ENCODE data around the gene HDHD2. TPM values are rescaled to one million over a fixed set of nuclear protein-coding genes. Genes with fewer than 3 reads are reported as not detected.

HDHD2 gene
- total and polyA plus RNA-seq, 2 of the 13 experiments (the other 11 are each of a cell fraction or from before 2014, with no cell fraction given) = 10.2 to 34.7 TPM

GRCh38 chr18:47175898-47176575, 25.7 kb upstream of the HDHD2 start, which contains the start of gene IER3IP1 (continued):
- TF ChIP-seq ZBTB44 (CRISPR knock-in tag; IDR thresholded peaks at IDR 0.05) = no peak
- no peak for TF ChIP-seq TBP (CRISPR knock-in tag; IDR thresholded peaks at IDR 0.05)
- peak; percentile 68 for TF ChIP-seq MEIS2 (CRISPR knock-in tag; IDR thresholded peaks at IDR 0.05)
- peak; percentile 17 for TF ChIP-seq XRCC5 (optimal IDR thresholded peaks at IDR 0.05; ENCODE audit: low read length)
- TF ChIP-seq ZMAT3 (CRISPR knock-in tag; conservative IDR thresholded peaks at IDR 0.05) = 0 out of 2 replicates have a peak, but pooled peaks have one; percentile 61
- no peak for TF ChIP-seq ZNF740 (CRISPR knock-in tag; IDR thresholded peaks at IDR 0.05)
- no peak for TF ChIP-seq ZFP41 (CRISPR knock-in tag; IDR thresholded peaks at IDR 0.05; ENCODE audit: borderline replicate concordance)
- TF ChIP-seq SAP130 (CRISPR knock-in tag; IDR thresholded peaks at IDR 0.05; ENCODE audit: low read depth) = peak; percentile 92
- no peak for TF ChIP-seq ZNF616 (CRISPR knock-in tag; IDR thresholded peaks at IDR 0.05; ENCODE audit: low read depth)
- TF ChIP-seq SP5 (CRISPR knock-in tag; IDR thresholded peaks at IDR 0.05; ENCODE audit: borderline replicate concordance, low read depth) = peak; percentile 20; the same call in 1 of the 2 replicates
- TF ChIP-seq ZFP1 (CRISPR knock-in tag; IDR thresholded peaks at IDR 0.05) = 0 out of 2 replicates have a peak, but pooled peaks have one; percentile 45
- no peak; the same call in none of the 2 replicates for TF ChIP-seq TP53 (CRISPR knock-in tag; conservative IDR thresholded peaks at IDR 0.05)
- TF ChIP-seq ATM (IDR thresholded peaks at IDR 0.05; ENCODE audit: borderline replicate concordance) = no peak
- TF ChIP-seq RNF219 (CRISPR knock-in tag; IDR thresholded peaks at IDR 0.05) = no peak
- no peak; the same call in 1 of the 2 replicates for TF ChIP-seq ZFP90 (CRISPR knock-in tag; IDR thresholded peaks at IDR 0.05; ENCODE audit: borderline replicate concordance)
- peak; percentile 84; the same call in 1 of the 2 replicates for TF ChIP-seq KAT8 (CRISPR knock-in tag; IDR thresholded peaks at IDR 0.05)
- no peak for TF ChIP-seq RBM22 (optimal IDR thresholded peaks at IDR 0.05; ENCODE audit: low read length)
- no peak for TF ChIP-seq ZNF234 (CRISPR knock-in tag; conservative IDR thresholded peaks at IDR 0.05)
- no peak for TF ChIP-seq DNMT1 (CRISPR knock-in tag; IDR thresholded peaks at IDR 0.05)
- TF ChIP-seq TEF (CRISPR knock-in tag; IDR thresholded peaks at IDR 0.05) = no peak
- no peak for TF ChIP-seq KLF15 (CRISPR knock-in tag; IDR thresholded peaks at IDR 0.05; ENCODE audit: borderline replicate concordance)
- no peak for TF ChIP-seq ARID2 (CRISPR knock-in tag; IDR thresholded peaks at IDR 0.05; ENCODE audit: borderline replicate concordance)
- no peak for TF ChIP-seq PAWR (CRISPR knock-in tag; IDR thresholded peaks at IDR 0.05; ENCODE audit: borderline replicate concordance)
- no peak for TF ChIP-seq ZNF253 (CRISPR knock-in tag; IDR thresholded peaks at IDR 0.05; ENCODE audit: borderline replicate concordance)
- peak; percentile 82; the same call in 1 of the 2 replicates for TF ChIP-seq MEIS1 (CRISPR knock-in tag; IDR thresholded peaks at IDR 0.05; ENCODE audit: borderline replicate concordance)
- TF ChIP-seq RXRA (CRISPR knock-in tag; IDR thresholded peaks at IDR 0.05) = peak; percentile 65
- no peak for TF ChIP-seq NFE2L2 (IDR thresholded peaks at IDR 0.05; ENCODE audit: low read length)
- TF ChIP-seq ZNF383 (CRISPR knock-in tag; IDR thresholded peaks at IDR 0.05; ENCODE audit: borderline replicate concordance) = no peak; the same call in 1 of the 2 replicates
